CD4-positive, CD25-positive, alpha-beta regulatory T cell (primary cell): ENCODE measurements around the gene ANKRD34B. TPM values are rescaled to one million over a fixed set of nuclear protein-coding genes. Genes with fewer than 3 reads are reported as not detected.
A peak's percentile ranks its signal among the peaks of the same experiment; 100 is the strongest.

Experiments
- ATAC-seq, 2 donors: fragments of 150-1000 bp; cut with Tn5 transposase; one replicate each; pipeline ENCODE4 v1.10.0; 2021; ENCODE audit warnings: low read depth in 2 of 2, moderate number of reproducible peaks in 2 of 2, moderate library complexity in 1 of 2
- DNase-seq, 3 donors: peaks; one replicate each; pipeline versions ENCODE4 v3.0.0 to v3.0.0-alpha.2; 2012 to 2022; ENCODE audit warnings: mixed read lengths in 1 of 3
- H3K27ac ChIP-seq: one replicate; pipeline ENCODE4 v1.7.0; 2013; ENCODE audit warnings: mild to moderate bottlenecking, low read length; ENCODE audit not compliant: insufficient read depth, poor library complexity, severe bottlenecking
- H3K27me3 ChIP-seq: one replicate; pipeline ENCODE4 v1.7.0; 2013; ENCODE audit warnings: low read length; ENCODE audit not compliant: control insufficient read depth, insufficient read depth
- H3K36me3 ChIP-seq: one replicate; pipeline ENCODE4 v1.7.0; 2013; ENCODE audit warnings: mild to moderate bottlenecking, low read length, moderate library complexity; ENCODE audit not compliant: control insufficient read depth, insufficient read depth
- H3K4me1 ChIP-seq: 2 replicates; pipeline ENCODE4 v1.7.0; 2013; ENCODE audit warnings: mild to moderate bottlenecking, low read length; ENCODE audit not compliant: insufficient read depth, control insufficient read depth, poor library complexity, severe bottlenecking
- H3K4me3 ChIP-seq: one replicate; pipeline ENCODE4 v1.7.0; 2013; ENCODE audit warnings: low read depth, mild to moderate bottlenecking, low read length, moderate library complexity
- H3K9me3 ChIP-seq, 2 experiments: 1 replicate in 1 of 2; 2 replicates in 1 of 2; pipeline ENCODE4 v1.7.0; 2013; ENCODE audit warnings: low read length in 2 of 2, mild to moderate bottlenecking in 1 of 2, moderate library complexity in 1 of 2; ENCODE audit not compliant: control insufficient read depth in 2 of 2
- H3K27ac Mint-ChIP-seq, 3 donors: one replicate each; pipeline ENCODE4 v1.8.0; 2020 to 2022; ENCODE audit warnings: mild to moderate bottlenecking in 3 of 3, mixed read lengths in 3 of 3, moderate library complexity in 2 of 3
- H3K27me3 Mint-ChIP-seq: one replicate; pipeline ENCODE4 v1.8.0; 2022; ENCODE audit warnings: mild to moderate bottlenecking, mixed read lengths
- H3K36me3 Mint-ChIP-seq: one replicate; pipeline ENCODE4 v1.8.0; 2020; ENCODE audit warnings: mixed read lengths
- H3K4me1 Mint-ChIP-seq, 4 donors: one replicate each; pipeline ENCODE4 v1.8.0; 2020 to 2022; ENCODE audit warnings: mixed read lengths in 4 of 4, mild to moderate bottlenecking in 1 of 4
- H3K4me3 Mint-ChIP-seq, 4 donors: one replicate each; pipeline ENCODE4 v1.8.0; 2020 to 2022; ENCODE audit warnings: mild to moderate bottlenecking in 4 of 4, mixed read lengths in 4 of 4, moderate library complexity in 3 of 4
- H3K9me3 Mint-ChIP-seq, 7 donors: one replicate each; pipeline ENCODE4 v1.8.0; 2020 to 2022; ENCODE audit warnings: mixed read lengths in 7 of 7, mild to moderate bottlenecking in 3 of 7, moderate library complexity in 2 of 7
- polyA plus RNA-seq, 4 donors: library from polyadenylated mRNA; unstranded; fragments of 300-500 nt; fragmentation: Illumina TruSeq; gene quantifications; one replicate each; pipeline ENCODE4 v1.2.3, GENCODE V29; 2021
- total RNA-seq: library from RNA; stranded (reverse); gene quantifications from one replicate; pipeline ENCODE4 v1.2.3, GENCODE V29; 2022

The ANKRD34B gene
- total and polyA plus RNA-seq, 5 donors from 2014 or later: not detected

GRCh38 chr5:80569086-80569960, 757 bp downstream of the ANKRD34B start:
- no peak overlapping the region for H3K27ac ChIP-seq
- no peaks in the 10 kb centered on the region for H3K36me3 ChIP-seq
- peaks cover 14% of the 10 kb centered on the region for H3K4me1 ChIP-seq
- H3K4me3 ChIP-seq: no peak overlapping the region
- peak overlapping the region in 1 of 4 donors; percentile 60 for H3K4me3 Mint-ChIP-seq
- ATAC-seq: no peak
- H3K27ac Mint-ChIP-seq: no peak overlapping the region
- no peaks in the 10 kb centered on the region for H3K36me3 Mint-ChIP-seq
- H3K27me3 Mint-ChIP-seq: peaks cover 44% of the 10 kb centered on the region
- DNase-seq: peak in 1 of 3 donors; percentile 3
- H3K9me3 Mint-ChIP-seq: peaks cover 0 to 2% (median 0%) of the 10 kb centered on the region in 7 donors
- no peaks in the 10 kb centered on the region for H3K9me3 ChIP-seq
- H3K27me3 ChIP-seq: peaks cover 25% of the 10 kb centered on the region
- H3K4me1 Mint-ChIP-seq: peaks cover 0 to 10% (median 4%) of the 10 kb centered on the region in 4 donors

GRCh38 chr5:80568251-80568650, 1.8 kb downstream of the ANKRD34B start:
- Mint-ChIP-seq H3K36me3 (no peaks in the 10 kb centered on the region), H3K4me3 (no peak overlapping the region), H3K27me3 (peaks cover 55% of the 10 kb centered on the region), H3K4me1 (peaks cover 0 to 10% (median 4%) of the 10 kb centered on the region in 4 donors), H3K27ac (no peak overlapping the region), H3K9me3 (peaks cover 0 to 2% (median 0%) of the 10 kb centered on the region in 7 donors)
- Histone ChIP-seq H3K4me3 (no peak overlapping the region), H3K9me3 (no peaks in the 10 kb centered on the region), H3K27me3 (peaks cover 25% of the 10 kb centered on the region), H3K27ac (no peak overlapping the region), H3K36me3 (no peaks in the 10 kb centered on the region), H3K4me1 (peaks cover 14% of the 10 kb centered on the region)
- no peak for ATAC-seq
- no peak for DNase-seq

GRCh38 chr5:80566711-80567259, 3.3 kb downstream of the ANKRD34B start:
- H3K27me3 Mint-ChIP-seq: peaks cover 60% of the 10 kb centered on the region

GRCh38 chr5:80565330-80565729, 4.8 kb downstream of the ANKRD34B start:
- DNase-seq (no peak), ATAC-seq (no peak)
- H3K27me3 Mint-ChIP-seq: peaks cover 52% of the 10 kb centered on the region
- Histone ChIP-seq H3K36me3 (no peaks in the 10 kb centered on the region), H3K9me3 (no peaks in the 10 kb centered on the region), H3K27me3 (peaks cover 19% of the 10 kb centered on the region), H3K4me3 (no peak overlapping the region), H3K4me1 (peaks cover 13% of the 10 kb centered on the region), H3K27ac (no peak overlapping the region)
- no peak overlapping the region for H3K27ac Mint-ChIP-seq
- no peaks in the 10 kb centered on the region for H3K36me3 Mint-ChIP-seq
- H3K4me3 Mint-ChIP-seq: no peak overlapping the region
- H3K4me1 Mint-ChIP-seq: peaks cover 0 to 5% (median 2%) of the 10 kb centered on the region in 4 donors
- peaks cover 0 to 2% (median 0%) of the 10 kb centered on the region in 7 donors for H3K9me3 Mint-ChIP-seq

More at GRCh38 chr5:80566711-80567259, 3.3 kb downstream of the ANKRD34B start:
- no peak overlapping the region for H3K27ac Mint-ChIP-seq
- no peak overlapping the region for H3K4me3 Mint-ChIP-seq
- no peaks in the 10 kb centered on the region for H3K9me3 ChIP-seq
- H3K4me3 ChIP-seq: no peak overlapping the region
- ATAC-seq (no peak), DNase-seq (no peak)
- peaks cover 14% of the 10 kb centered on the region for H3K4me1 ChIP-seq
- no peaks in the 10 kb centered on the region for H3K36me3 Mint-ChIP-seq
- no peaks in the 10 kb centered on the region for H3K36me3 ChIP-seq
- H3K9me3 Mint-ChIP-seq: peaks cover 0 to 2% (median 0%) of the 10 kb centered on the region in 7 donors
- H3K27me3 ChIP-seq: peaks cover 21% of the 10 kb centered on the region
- no peak overlapping the region for H3K27ac ChIP-seq
- peaks cover 0 to 10% (median 4%) of the 10 kb centered on the region in 4 donors for H3K4me1 Mint-ChIP-seq

GRCh38 chr5:80559244-80559643, 10.8 kb downstream of the ANKRD34B start:
- H3K4me1 ChIP-seq: no peaks in the 10 kb centered on the region
- DNase-seq (no peak), ATAC-seq (no peak)
- H3K27ac Mint-ChIP-seq: no peak overlapping the region
- H3K27me3 ChIP-seq: peaks cover 21% of the 10 kb centered on the region
- H3K27ac ChIP-seq: no peak overlapping the region
- no peak overlapping the region for H3K4me3 ChIP-seq
- H3K36me3 Mint-ChIP-seq: no peaks in the 10 kb centered on the region
- peaks cover 52% of the 10 kb centered on the region for H3K27me3 Mint-ChIP-seq
- H3K9me3 Mint-ChIP-seq: peaks cover 0 to 6% (median 1%) of the 10 kb centered on the region in 7 donors
- no peak overlapping the region for H3K4me3 Mint-ChIP-seq
- H3K36me3 ChIP-seq: no peaks in the 10 kb centered on the region
- H3K4me1 Mint-ChIP-seq: no peaks in the 10 kb centered on the region
- H3K9me3 ChIP-seq: no peaks in the 10 kb centered on the region

- no peak for DNase-seq
- no peak for ATAC-seq
- H3K36me3 ChIP-seq: no peaks in the 10 kb centered on the region
- peaks cover 0 to 8% (median 0%) of the 10 kb centered on the region in 7 donors for H3K9me3 Mint-ChIP-seq
- no peak overlapping the region for H3K4me3 ChIP-seq
- H3K27me3 Mint-ChIP-seq: peaks cover 33% of the 10 kb centered on the region
- H3K27ac Mint-ChIP-seq: no peak overlapping the region
- H3K4me1 ChIP-seq: no peaks in the 10 kb centered on the region
- H3K9me3 ChIP-seq: no peaks in the 10 kb centered on the region
- no peaks in the 10 kb centered on the region for H3K36me3 Mint-ChIP-seq
- H3K27ac ChIP-seq: no peak overlapping the region
- H3K27me3 ChIP-seq: peaks cover 18% of the 10 kb centered on the region
- H3K4me3 Mint-ChIP-seq: no peak overlapping the region
- H3K4me1 Mint-ChIP-seq: no peaks in the 10 kb centered on the region
Measured at GRCh38 chr5:80555099-80555498, 15.0 kb downstream of the ANKRD34B start.

GRCh38 chr5:80554646-80555045, 15.4 kb downstream of the ANKRD34B start:
- Mint-ChIP-seq H3K27me3 (peaks cover 31% of the 10 kb centered on the region), H3K4me1 (no peaks in the 10 kb centered on the region), H3K36me3 (no peaks in the 10 kb centered on the region), H3K27ac (peak overlapping the region in 1 of 3 donors; percentile 53), H3K9me3 (peaks cover 0 to 8% (median 0%) of the 10 kb centered on the region in 7 donors), H3K4me3 (no peak overlapping the region)
- H3K4me3 ChIP-seq: no peak overlapping the region
- H3K27me3 ChIP-seq: peaks cover 14% of the 10 kb centered on the region
- H3K27ac ChIP-seq: no peak overlapping the region
- no peak for DNase-seq
- H3K9me3 ChIP-seq: no peaks in the 10 kb centered on the region
- H3K4me1 ChIP-seq: no peaks in the 10 kb centered on the region
- no peak for ATAC-seq
- no peaks in the 10 kb centered on the region for H3K36me3 ChIP-seq
